ES-I3 (cell line): ENCODE measurements around the gene FSTL3.
"Not testable (repeated sequence)": the region's sequence is repeated elsewhere in the genome, so short reads cannot be mapped to it uniquely, and the experiment has no call there.

Experiments
- H3K36me3 ChIP-seq: 2 replicates; pipeline ENCODE4 v1.6.1; 2013; ENCODE audit warnings: mild to moderate bottlenecking, low read length, control low read depth, moderate library complexity; ENCODE audit not compliant: insufficient read depth
- H3K4me1 ChIP-seq: 2 replicates; pipeline ENCODE4 v1.6.1; 2013; ENCODE audit warnings: mild to moderate bottlenecking, control low read depth, low read length; ENCODE audit not compliant: insufficient read depth
- H3K9ac ChIP-seq: 2 replicates; pipeline ENCODE4 v1.6.1; 2013; ENCODE audit warnings: low read depth, mild to moderate bottlenecking, low read length, moderate library complexity
- H3K9me3 ChIP-seq: 2 replicates; pipeline ENCODE4 v1.6.1; 2013; ENCODE audit warnings: mild to moderate bottlenecking, low read length, moderate library complexity; ENCODE audit not compliant: control insufficient read depth, insufficient read depth

Gene FSTL3

GRCh38 chr19:718991-719512 lies 42.9 kb downstream of the FSTL3 start:
- H3K9me3 ChIP-seq = peaks cover 6% of the 10 kb centered on the region
- H3K36me3 ChIP-seq = no peaks in the 10 kb centered on the region
- H3K9ac ChIP-seq = no peak overlapping the region
- peaks cover 5% of the 10 kb centered on the region; the same call in 1 of the 2 replicates for H3K4me1 ChIP-seq

GRCh38 chr19:719636-720344 lies 43.6 kb downstream of the FSTL3 start:
- H3K9ac ChIP-seq = no peak overlapping the region
- no peaks in the 10 kb centered on the region for H3K36me3 ChIP-seq
- H3K9me3 ChIP-seq = peaks cover 6% of the 10 kb centered on the region
- peaks cover 5% of the 10 kb centered on the region; the same call in 1 of the 2 replicates for H3K4me1 ChIP-seq

- Histone ChIP-seq H3K36me3 (no peaks in the 10 kb centered on the region), H3K4me1 (peaks cover 5% of the 10 kb centered on the region; the same call in 1 of the 2 replicates), H3K9ac (no peak overlapping the region), H3K9me3 (peaks cover 2% of the 10 kb centered on the region)
Observed at GRCh38 chr19:720345-721160, 44.4 kb downstream of the FSTL3 start.

- H3K4me1 ChIP-seq = peaks cover 5% of the 10 kb centered on the region; the same call in 1 of the 2 replicates
Observed at GRCh38 chr19:722553-723101, 46.4 kb downstream of the FSTL3 start.

GRCh38 chr19:723247-723646 lies 47.1 kb downstream of the FSTL3 start:
- no peak overlapping the region for H3K9ac ChIP-seq
- H3K36me3 ChIP-seq = no peaks in the 10 kb centered on the region
- peaks cover 3% of the 10 kb centered on the region; the same call in 1 of the 2 replicates for H3K4me1 ChIP-seq
- H3K9me3 ChIP-seq = no peaks in the 10 kb centered on the region

More at GRCh38 chr19:722553-723101, 46.4 kb downstream of the FSTL3 start:
- Histone ChIP-seq H3K36me3 (no peaks in the 10 kb centered on the region), H3K9ac (no peak overlapping the region), H3K9me3 (no peaks in the 10 kb centered on the region)

GRCh38 chr19:723714-724113 lies 47.5 kb downstream of the FSTL3 start:
- Histone ChIP-seq H3K4me1 (no peaks in the 10 kb centered on the region; the same call in 1 of the 2 replicates), H3K9me3 (no peaks in the 10 kb centered on the region), H3K9ac (no peak overlapping the region), H3K36me3 (no peaks in the 10 kb centered on the region)

GRCh38 chr19:725461-726089 lies 49.4 kb downstream of the FSTL3 start:
- Histone ChIP-seq H3K9ac (no peak overlapping the region), H3K9me3 (no peaks in the 10 kb centered on the region), H3K4me1 (no peaks in the 10 kb centered on the region; the same call in 1 of the 2 replicates), H3K36me3 (no peaks in the 10 kb centered on the region)

- Histone ChIP-seq H3K9me3 (no peaks in the 10 kb centered on the region), H3K4me1 (no peaks in the 10 kb centered on the region; the same call in 1 of the 2 replicates), H3K36me3 (no peaks in the 10 kb centered on the region), H3K9ac (no peak overlapping the region)
Observed at GRCh38 chr19:726993-727956, 51.1 kb downstream of the FSTL3 start.

- Histone ChIP-seq H3K36me3 (no peaks in the 10 kb centered on the region), H3K9ac (no peak overlapping the region), H3K9me3 (no peaks in the 10 kb centered on the region), H3K4me1 (no peaks in the 10 kb centered on the region; the same call in 1 of the 2 replicates)
Observed at GRCh38 chr19:728011-728410, 51.8 kb downstream of the FSTL3 start.

GRCh38 chr19:729564-729963 lies 53.4 kb downstream of the FSTL3 start:
- H3K4me1 ChIP-seq, H3K9me3 ChIP-seq, H3K9ac ChIP-seq, H3K36me3 ChIP-seq: not testable (repeated sequence)

GRCh38 chr19:729965-730668 lies 53.9 kb downstream of the FSTL3 start:
- H3K9ac ChIP-seq = no peak overlapping the region
- no peaks in the 10 kb centered on the region for H3K9me3 ChIP-seq
- no peaks in the 10 kb centered on the region for H3K36me3 ChIP-seq
- H3K4me1 ChIP-seq = no peaks in the 10 kb centered on the region; the same call in 1 of the 2 replicates

- Histone ChIP-seq H3K9me3 (no peaks in the 10 kb centered on the region), H3K36me3 (no peaks in the 10 kb centered on the region), H3K4me1 (no peaks in the 10 kb centered on the region; the same call in 1 of the 2 replicates)
Observed at GRCh38 chr19:731000-731399, 54.8 kb downstream of the FSTL3 start.

More at GRCh38 chr19:731000-731399, 54.8 kb downstream of the FSTL3 start:
- H3K9ac ChIP-seq = no peak overlapping the region
